Measurements from ENCODE around the gene ZMYM3. TPM values are rescaled to one million over a fixed set of nuclear protein-coding genes. Genes with fewer than 3 reads are reported as not detected.

Gene ZMYM3
- total RNA-seq, 2 donors from 2014 or later = 14.7 to 21.9 TPM

DNA sequence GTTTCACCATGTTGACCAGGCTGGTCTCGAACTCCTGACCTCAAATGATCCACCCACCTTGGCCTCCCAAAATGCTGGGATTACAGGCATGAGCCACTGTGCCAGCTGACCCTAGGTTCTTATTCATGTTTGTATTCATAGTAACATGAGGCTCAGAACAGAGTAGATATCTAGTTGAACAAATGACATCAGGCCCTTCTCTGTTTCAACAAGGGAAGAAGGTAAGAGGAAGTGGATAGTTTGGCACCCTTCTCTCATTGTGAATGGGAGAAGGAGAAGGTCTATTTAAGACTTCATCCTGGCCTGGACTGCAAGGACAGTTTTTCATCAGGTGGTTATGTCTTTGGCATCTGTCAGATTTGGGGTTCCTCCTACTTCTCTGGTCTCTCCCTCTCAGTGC lies 17.1 kb downstream of the ZMYM3 start:
- Histone ChIP-seq H3K4me1 (ENCODE audit: control insufficient read depth in 1 of 2, low read depth in 2 of 2) (no peaks in the 10 kb centered on the region), H3K27ac (no peak overlapping the region), H3K36me3 (no peaks in the 10 kb centered on the region), H3K27me3 (replicated peaks; ENCODE audit: insufficient read depth) (no peaks in the 10 kb centered on the region), H3K4me3 (no peak overlapping the region), H3K9me3 (no peaks in the 10 kb centered on the region)
- DNase-seq (ENCODE audit: low spot score) (no peak), ATAC-seq (ENCODE audit: insufficient number of reproducible peaks, low FRiP score, low read depth) (no peak)
- TF ChIP-seq, protein P1, sequence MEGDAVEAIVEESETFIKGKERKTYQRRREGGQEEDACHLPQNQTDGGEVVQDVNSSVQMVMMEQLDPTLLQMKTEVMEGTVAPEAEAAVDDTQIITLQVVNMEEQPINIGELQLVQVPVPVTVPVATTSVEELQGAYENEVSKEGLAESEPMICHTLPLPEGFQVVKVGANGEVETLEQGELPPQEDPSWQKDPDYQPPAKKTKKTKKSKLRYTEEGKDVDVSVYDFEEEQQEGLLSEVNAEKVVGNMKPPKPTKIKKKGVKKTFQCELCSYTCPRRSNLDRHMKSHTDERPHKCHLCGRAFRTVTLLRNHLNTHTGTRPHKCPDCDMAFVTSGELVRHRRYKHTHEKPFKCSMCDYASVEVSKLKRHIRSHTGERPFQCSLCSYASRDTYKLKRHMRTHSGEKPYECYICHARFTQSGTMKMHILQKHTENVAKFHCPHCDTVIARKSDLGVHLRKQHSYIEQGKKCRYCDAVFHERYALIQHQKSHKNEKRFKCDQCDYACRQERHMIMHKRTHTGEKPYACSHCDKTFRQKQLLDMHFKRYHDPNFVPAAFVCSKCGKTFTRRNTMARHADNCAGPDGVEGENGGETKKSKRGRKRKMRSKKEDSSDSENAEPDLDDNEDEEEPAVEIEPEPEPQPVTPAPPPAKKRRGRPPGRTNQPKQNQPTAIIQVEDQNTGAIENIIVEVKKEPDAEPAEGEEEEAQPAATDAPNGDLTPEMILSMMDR (IDR thresholded peaks at IDR 0.05) = no peak

DNA sequence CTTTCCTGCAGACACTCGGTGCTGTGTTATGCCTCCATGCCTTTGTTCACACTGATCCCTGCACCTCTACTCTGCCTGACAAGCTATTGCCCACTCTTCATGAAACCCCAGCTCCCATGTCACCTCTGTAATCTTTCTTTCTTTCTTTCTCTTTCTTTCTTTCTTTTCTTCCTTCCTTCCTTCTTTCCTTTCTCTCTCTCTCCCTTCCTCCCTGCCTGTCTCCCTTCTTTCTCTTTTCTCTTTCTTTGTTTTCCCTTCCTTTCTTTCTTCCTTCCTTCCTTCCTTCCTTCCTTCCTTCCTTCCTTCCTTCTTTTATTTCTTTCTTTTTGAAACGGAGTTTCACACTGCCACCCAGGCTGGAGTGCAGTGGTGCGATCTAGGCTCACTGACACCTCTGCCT lies 18.5 kb downstream of the ZMYM3 start:
- Histone ChIP-seq H3K36me3 (no peaks in the 10 kb centered on the region), H3K27ac (no peak overlapping the region), H3K4me1 (ENCODE audit: control insufficient read depth in 1 of 2, low read depth in 2 of 2) (no peaks in the 10 kb centered on the region), H3K9me3 (no peaks in the 10 kb centered on the region), H3K27me3 (replicated peaks; ENCODE audit: insufficient read depth) (no peaks in the 10 kb centered on the region), H3K4me3 (no peak overlapping the region)
- TF ChIP-seq, protein P1 (IDR thresholded peaks at IDR 0.05) = no peak
- ATAC-seq (ENCODE audit: insufficient number of reproducible peaks, low FRiP score, low read depth) = no peak
- DNase-seq (ENCODE audit: low spot score) = no peak

DNA sequence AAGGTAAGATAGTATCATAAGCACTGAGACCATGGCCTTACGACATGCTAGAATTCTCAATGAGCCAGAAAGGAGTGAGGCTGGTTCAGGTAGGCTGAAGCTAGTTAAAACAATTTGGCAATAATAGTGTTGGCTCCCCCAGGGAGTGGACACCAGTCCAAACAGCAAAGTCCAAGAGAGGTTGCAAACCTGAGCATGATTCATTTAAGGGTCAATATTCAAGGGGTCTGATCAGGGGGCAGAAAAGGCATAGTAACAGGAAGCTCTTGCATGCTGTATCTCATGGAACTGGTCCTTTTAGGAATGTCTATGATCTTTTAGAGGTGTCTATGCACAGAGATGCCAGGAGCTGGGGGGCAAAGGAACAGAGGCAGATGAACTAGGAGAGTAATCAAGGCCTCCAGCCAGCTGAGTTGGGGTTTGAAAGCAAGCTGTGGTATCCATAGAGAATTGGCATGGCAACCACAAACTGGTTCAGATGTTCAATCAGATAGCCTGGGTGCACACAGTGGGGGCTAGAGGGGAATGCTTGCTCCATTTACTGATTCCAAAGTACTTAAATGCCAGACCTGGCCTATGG lies 25.8 kb downstream of the ZMYM3 start:
- Histone ChIP-seq H3K27me3 (replicated peaks; ENCODE audit: insufficient read depth) (no peaks in the 10 kb centered on the region), H3K9me3 (no peaks in the 10 kb centered on the region), H3K27ac (no peak overlapping the region), H3K4me3 (no peak overlapping the region), H3K4me1 (ENCODE audit: control insufficient read depth in 1 of 2, low read depth in 2 of 2) (no peaks in the 10 kb centered on the region), H3K36me3 (no peaks in the 10 kb centered on the region)
- ATAC-seq (ENCODE audit: insufficient number of reproducible peaks, low FRiP score, low read depth) (no peak), DNase-seq (ENCODE audit: low spot score) (no peak)
- TF ChIP-seq, protein P1 (IDR thresholded peaks at IDR 0.05) = no peak

DNA sequence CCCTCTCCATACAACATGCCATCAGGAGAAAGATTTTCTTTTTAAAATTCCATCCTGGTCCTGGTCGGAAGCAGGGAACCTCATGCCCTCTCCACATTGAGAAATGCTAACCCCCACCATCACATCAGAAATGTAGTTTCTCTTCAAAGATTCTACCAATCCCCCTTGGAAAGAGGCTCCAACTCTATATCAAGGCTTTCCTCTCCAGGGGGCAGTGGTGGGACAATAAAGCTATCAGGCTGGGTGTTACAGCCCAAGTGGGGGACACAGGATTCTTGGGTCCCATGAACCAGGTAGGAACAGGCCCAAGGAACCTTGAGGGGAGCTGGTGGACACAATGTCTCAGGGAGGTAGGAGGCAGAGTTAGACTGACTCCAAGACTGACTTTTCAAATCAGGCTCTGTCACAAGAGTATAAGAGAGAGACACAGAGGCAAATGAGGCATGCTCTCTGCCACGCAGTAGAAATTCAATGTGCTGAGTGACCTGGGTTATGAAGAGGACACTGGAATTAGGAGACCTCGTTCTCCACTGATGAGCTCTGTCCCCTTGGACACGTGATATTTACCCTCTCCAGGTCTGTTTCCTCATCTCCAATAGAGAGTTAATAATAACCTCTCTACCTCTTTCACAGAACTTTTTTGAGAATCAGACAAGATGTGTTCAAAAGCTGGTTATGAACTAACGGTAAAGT lies 26.4 kb downstream of the ZMYM3 start:
- H3K4me1 ChIP-seq (ENCODE audit: control insufficient read depth in 1 of 2, low read depth in 2 of 2) = no peaks in the 10 kb centered on the region
- DNase-seq (ENCODE audit: low spot score) = no peak
- TF ChIP-seq, protein P1 (IDR thresholded peaks at IDR 0.05) = no peak
- no peaks in the 10 kb centered on the region for H3K36me3 ChIP-seq
- ATAC-seq (ENCODE audit: insufficient number of reproducible peaks, low FRiP score, low read depth) = no peak
- no peaks in the 10 kb centered on the region for H3K27me3 ChIP-seq (replicated peaks; ENCODE audit: insufficient read depth)
- H3K27ac ChIP-seq = no peak overlapping the region
- no peaks in the 10 kb centered on the region for H3K9me3 ChIP-seq
- H3K4me3 ChIP-seq = no peak overlapping the region

DNA sequence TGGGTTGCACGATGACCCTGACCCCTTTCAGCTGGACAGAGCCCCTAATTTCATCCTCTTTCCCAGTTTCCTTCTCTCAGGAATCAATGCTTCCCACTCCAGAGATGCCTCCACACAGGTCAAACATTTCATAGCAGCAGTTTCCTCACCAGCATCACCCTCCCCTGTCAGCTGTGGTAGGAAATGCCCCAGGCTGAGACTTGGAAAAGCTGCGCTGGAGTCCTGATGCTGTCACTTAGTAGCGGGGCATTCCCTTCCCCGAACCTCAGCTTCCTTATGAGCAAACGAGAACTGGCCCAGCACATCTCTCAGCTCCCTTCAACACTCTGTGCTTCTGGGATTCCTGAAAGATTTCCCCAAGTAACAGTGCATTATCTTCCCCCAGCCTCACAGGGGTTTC lies 28.3 kb downstream of the ZMYM3 start:
- DNase-seq (ENCODE audit: low spot score) (no peak), ATAC-seq (ENCODE audit: insufficient number of reproducible peaks, low FRiP score, low read depth) (no peak)
- H3K9me3 ChIP-seq = no peaks in the 10 kb centered on the region
- TF ChIP-seq, protein P1 (IDR thresholded peaks at IDR 0.05) = no peak
- H3K27me3 ChIP-seq (replicated peaks; ENCODE audit: insufficient read depth) = no peaks in the 10 kb centered on the region
- H3K4me1 ChIP-seq (ENCODE audit: control insufficient read depth in 1 of 2, low read depth in 2 of 2) = no peaks in the 10 kb centered on the region
- no peaks in the 10 kb centered on the region for H3K36me3 ChIP-seq
- no peak overlapping the region for H3K27ac ChIP-seq
- H3K4me3 ChIP-seq = no peak overlapping the region

Data from thoracic aorta (tissue), 2 donors.